Stimulated activated CD4-positive, alpha-beta T cell treated with anti-CD3 and anti-CD28 coated beads, Interleukin-1b, Interleukin-23, amount 100 ng/mL, for 4 hours (primary cell): ENCODE measurements around the gene FBXO36.

Experiments used
- DNase-seq, 2 donors: peaks; one replicate each; pipeline ENCODE4 v3.0.0-alpha.2; 2020; ENCODE audit warnings: low read depth in 2 of 2

Gene FBXO36

DNA sequence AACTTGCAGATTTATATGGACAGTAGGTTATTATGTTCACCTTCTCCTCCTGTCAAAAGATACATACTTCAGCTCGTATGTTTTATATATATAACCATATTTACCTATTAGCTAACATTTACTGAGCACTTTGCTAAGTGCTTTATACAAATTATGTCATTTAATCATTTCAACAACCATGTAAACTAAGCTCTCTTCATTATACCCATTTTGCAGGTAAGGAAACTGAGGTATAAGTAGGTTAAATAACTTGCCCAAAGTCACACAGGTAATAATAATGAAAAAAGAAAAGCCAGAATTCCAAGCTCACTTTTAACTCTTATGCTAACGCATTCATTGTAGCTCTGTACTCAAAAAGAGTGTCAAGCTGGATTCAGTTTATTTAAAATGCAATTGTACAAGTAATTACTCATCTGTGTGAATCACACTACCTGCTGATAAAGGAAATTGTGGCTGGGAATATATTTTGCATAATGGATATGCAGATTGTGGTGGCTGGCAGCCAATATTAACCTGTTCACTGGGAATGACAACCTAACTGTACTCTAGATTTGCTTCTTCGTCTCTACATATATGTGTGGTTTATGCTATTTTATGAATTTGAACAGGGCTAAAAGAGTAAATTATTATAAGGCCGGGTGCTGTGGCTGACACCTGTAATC lies 125.8 kb downstream of the FBXO36 start:
- DNase-seq = no peak

DNA sequence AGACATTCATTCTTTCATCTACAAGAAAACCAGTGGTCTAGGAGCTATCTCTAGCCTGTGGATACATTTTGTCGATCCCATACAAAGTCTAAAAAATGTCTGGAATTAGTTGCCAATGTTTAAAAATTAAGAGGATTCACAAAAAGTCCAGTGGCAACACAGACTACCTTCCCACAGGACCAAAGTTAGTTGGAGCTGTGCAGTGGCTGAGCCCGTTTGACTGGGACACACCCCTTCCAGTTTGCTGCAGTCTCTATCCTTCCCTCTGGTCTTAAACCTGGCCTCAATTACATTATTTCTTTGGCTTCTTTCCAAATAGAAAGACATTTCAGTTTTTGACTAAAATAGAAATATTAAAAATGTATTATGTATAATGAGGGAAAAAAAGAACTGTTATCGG lies 127.8 kb downstream of the FBXO36 start:
- DNase-seq = no peak

DNA sequence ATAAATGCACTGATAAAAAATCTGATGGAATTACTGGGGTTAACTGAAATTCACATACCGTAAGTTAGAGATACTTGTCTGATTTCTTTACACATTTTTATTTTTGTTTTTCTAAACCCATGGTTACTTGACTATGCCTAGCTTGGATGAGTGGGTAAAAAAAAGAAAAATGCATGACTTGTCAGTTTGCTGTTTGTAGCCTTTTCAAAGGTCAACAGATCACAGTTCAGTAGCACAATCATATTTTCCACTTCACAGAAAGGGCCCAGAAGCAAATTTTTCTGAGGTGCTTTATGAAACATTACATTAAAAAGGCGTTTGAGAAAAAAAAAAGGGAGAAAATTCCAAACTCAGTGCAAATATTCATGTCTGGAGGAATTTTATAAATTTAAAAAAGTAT lies 130.0 kb downstream of the FBXO36 start:
- no peak for DNase-seq

DNA sequence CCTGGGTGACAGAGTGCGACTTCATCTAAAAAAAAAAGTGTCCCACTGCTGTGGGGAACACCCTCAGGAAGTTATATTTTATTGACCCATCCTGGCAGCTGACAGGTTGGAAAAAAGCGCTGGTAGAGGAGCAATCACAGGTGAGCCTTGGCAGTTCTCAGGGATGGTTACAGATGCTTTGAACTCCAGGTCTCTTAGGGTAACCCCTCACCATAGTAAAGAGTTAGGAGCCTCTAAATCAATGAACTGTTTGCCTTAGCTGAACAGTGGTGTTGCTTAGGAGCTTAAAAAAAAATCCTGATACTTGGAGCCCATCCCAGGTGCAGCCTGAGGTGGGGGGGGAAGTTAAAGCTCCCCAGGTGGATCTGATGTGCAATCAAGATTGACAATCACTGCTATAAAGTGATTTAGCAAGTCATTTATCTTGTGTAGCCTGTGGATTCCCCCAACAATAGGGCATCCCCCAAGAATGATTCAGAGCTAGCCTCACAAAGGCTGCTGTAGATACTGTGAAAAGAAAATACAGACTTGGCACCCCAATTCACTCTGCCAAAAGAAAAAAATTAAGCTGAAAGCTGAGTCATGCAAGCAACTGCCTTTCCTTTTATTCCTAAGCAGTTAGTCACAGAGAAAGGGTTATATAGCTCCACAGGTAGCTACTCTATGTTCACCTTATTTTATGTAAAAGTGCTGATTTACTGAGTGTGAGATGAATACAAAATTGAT lies 131.6 kb downstream of the FBXO36 start:
- DNase-seq = no peak

DNA sequence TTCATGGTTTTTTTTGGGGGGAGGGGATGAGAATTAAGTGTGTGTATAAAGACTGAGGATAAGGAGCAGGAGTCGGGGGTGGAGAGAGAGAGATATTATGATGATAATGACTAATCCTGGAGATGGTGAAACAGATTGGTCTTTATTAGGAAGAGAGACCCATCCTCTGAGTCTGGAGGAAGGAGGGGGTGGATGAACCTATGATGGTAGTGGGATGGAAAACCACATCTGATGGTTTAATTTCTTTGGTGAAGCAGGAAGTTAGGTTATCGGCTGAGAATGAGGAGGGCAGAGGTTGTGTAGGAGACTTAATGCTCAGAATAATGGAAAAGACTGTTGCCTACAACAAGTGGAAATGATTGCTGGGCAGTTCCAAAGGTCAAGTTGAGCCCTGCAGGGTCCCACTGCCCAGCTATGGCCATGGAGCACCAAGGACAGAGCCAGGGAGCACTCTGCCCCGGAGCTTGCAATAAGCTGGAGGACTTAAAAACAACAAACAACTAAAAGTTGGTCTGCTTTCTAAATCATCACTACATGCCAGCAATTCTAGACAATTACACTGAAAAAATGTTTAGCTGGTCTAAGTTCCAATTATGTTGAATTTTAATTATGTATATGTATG lies 138.5 kb downstream of the FBXO36 start:
- no peak for DNase-seq
